BJ (cell line): ENCODE results near the gene SLC16A11. TPM values are rescaled to one million over a fixed set of nuclear protein-coding genes. Genes with fewer than 3 reads are reported as not detected.
"Not testable (repeated sequence)": the region's sequence is repeated elsewhere in the genome, so short reads cannot be mapped to it uniquely, and the experiment has no call there.

ENCODE experiments used
- CTCF ChIA-PET: fragments of 350-600 bp; formaldehyde crosslinking; extraction: SDS; loops from one replicate; lab custom pipeline; 2021; ENCODE audit warnings: antibody characterized with exemption, inconsistent platforms; lab: Yijun Ruan, JAX
- POLR2A ChIA-PET: fragments of 300-600 bp; sonication (Branson Sonifier 250); formaldehyde crosslinking; extraction: SDS; loops from one replicate; lab custom pipeline; 2021; ENCODE audit warnings: antibody characterized with exemption; lab: Charles Lee
- DNase-seq: peaks from one replicate; pipeline ENCODE4 v3.0.0-alpha.2; 2011; ENCODE audit warnings: low read depth
- H3K27me3 ChIP-seq: 2 replicates; pipeline ENCODE4 v1.6.0; 2011; ENCODE audit warnings: low read length; ENCODE audit not compliant: control insufficient read depth, insufficient read depth
- H3K36me3 ChIP-seq: 2 replicates; pipeline ENCODE4 v1.5.1; 2011; ENCODE audit warnings: low read length; ENCODE audit not compliant: control insufficient read depth, insufficient read depth
- H3K4me3 ChIP-seq: 2 replicates; pipeline ENCODE4 v1.5.1; 2011; ENCODE audit warnings: low read depth, mild to moderate bottlenecking, control low read depth, low read length
- polyA plus RNA-seq: library from polyadenylated mRNA; depleted of rRNA; stranded (reverse); fragments of >200 nt; gene quantifications from 2 replicates; pipeline ENCODE4 v1.2.3, GENCODE V29; 2011
- TF ChIP-seq, protein P1 (sequence below): IDR thresholded peaks from 2 replicates; pipeline ENCODE4 v1.5.1; 2011; ENCODE audit warnings: low read depth, mild to moderate bottlenecking, control low read depth, inconsistent platforms, low read length, moderate library complexity; ENCODE audit not compliant: insufficient read depth

SLC16A11 gene
- polyA plus RNA-seq, 1 experiment, result not detected

DNA sequence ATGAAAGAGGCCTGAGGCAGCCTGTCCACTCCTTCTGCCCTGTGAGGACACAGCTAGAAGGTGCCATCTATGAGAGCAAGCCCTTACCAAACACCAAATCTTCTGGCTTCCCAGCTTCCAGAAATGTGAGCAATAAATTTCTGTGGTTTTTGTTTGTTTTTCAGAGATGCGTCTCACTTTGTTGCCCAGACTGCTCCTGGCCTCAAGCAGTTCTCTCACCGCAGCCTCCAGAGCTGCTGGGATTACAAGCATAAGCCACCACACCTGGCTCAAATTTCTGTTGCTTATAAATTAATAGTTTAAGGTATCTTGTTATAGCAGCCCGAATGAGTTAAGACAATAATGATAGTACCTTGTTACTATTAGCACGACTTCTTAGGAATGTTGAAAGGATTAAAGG lies 12.5 kb upstream of the SLC16A11 start:
- H3K27me3 ChIP-seq, result peaks cover 7% of the 10 kb centered on the region; the same call in 1 of the 2 replicates
- CTCF ChIA-PET, result interaction anchor here (1.1 to 2.7 kb wide), 2 partner anchors 121 to 240 kb away, joined by 4 to 10 read pairs; no protein-coding TSS in a partner anchor
- POLR2A ChIA-PET, result no interaction called here
- H3K4me3 ChIP-seq, result no peak overlapping the region
- TF ChIP-seq, protein P1, sequence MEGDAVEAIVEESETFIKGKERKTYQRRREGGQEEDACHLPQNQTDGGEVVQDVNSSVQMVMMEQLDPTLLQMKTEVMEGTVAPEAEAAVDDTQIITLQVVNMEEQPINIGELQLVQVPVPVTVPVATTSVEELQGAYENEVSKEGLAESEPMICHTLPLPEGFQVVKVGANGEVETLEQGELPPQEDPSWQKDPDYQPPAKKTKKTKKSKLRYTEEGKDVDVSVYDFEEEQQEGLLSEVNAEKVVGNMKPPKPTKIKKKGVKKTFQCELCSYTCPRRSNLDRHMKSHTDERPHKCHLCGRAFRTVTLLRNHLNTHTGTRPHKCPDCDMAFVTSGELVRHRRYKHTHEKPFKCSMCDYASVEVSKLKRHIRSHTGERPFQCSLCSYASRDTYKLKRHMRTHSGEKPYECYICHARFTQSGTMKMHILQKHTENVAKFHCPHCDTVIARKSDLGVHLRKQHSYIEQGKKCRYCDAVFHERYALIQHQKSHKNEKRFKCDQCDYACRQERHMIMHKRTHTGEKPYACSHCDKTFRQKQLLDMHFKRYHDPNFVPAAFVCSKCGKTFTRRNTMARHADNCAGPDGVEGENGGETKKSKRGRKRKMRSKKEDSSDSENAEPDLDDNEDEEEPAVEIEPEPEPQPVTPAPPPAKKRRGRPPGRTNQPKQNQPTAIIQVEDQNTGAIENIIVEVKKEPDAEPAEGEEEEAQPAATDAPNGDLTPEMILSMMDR, result no peak
- no peaks in the 10 kb centered on the region for H3K36me3 ChIP-seq
- peak; percentile 4 for DNase-seq

- CTCF ChIA-PET, result interaction anchor here (0.7 to 7.4 kb wide), 10 partner anchors 11 to 246 kb away, joined by 3 to 92 read pairs (median 6); no protein-coding TSS in a partner anchor
- H3K36me3 ChIP-seq, DNase-seq, POLR2A ChIA-PET, H3K4me3 ChIP-seq, H3K27me3 ChIP-seq: not testable (repeated sequence)
Measured at GRCh38 chr17:7050583-7050982, 6.7 kb upstream of the SLC16A11 start.

- TF ChIP-seq, protein P1, result no peak
- ChIA-PET POLR2A (no interaction called here), CTCF (interaction anchor here (0.7 to 7.4 kb wide), 6 partner anchors 9 to 247 kb away, joined by 3 to 92 read pairs (median 6); no protein-coding TSS in a partner anchor)
- peaks cover 9% of the 10 kb centered on the region for H3K27me3 ChIP-seq
- H3K4me3 ChIP-seq, result no peak overlapping the region
- no peaks in the 10 kb centered on the region for H3K36me3 ChIP-seq
- no peak for DNase-seq
Measured at GRCh38 chr17:7048968-7049367, 5.1 kb upstream of the SLC16A11 start.

DNA sequence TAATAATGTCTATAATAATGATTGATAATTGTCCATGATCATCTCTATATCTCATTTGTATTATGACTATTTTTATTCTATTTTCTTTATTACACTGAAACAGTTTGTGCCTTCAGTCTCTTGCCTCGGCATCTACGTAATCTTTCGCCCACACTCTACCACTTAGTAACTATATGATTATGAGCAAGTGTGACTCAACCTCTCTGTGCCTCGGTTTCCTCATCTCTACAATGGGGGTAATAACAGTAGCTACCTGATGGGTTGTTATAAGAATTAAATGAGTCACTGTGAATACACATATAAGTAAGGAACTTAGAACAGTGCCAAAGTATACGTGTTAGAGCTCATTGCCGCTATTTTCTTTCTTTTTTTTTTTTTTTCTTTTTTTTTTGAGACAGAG lies 3.7 kb upstream of the SLC16A11 start:
- H3K4me3 ChIP-seq, result no peak overlapping the region
- peaks cover 15% of the 10 kb centered on the region for H3K27me3 ChIP-seq
- ChIA-PET POLR2A (no interaction called here), CTCF (interaction anchor here (0.7 to 7.4 kb wide), 6 partner anchors 85 to 249 kb away, joined by 3 to 92 read pairs (median 28); no protein-coding TSS in a partner anchor)
- no peaks in the 10 kb centered on the region for H3K36me3 ChIP-seq
- TF ChIP-seq, protein P1, result no peak
- no peak for DNase-seq

DNA sequence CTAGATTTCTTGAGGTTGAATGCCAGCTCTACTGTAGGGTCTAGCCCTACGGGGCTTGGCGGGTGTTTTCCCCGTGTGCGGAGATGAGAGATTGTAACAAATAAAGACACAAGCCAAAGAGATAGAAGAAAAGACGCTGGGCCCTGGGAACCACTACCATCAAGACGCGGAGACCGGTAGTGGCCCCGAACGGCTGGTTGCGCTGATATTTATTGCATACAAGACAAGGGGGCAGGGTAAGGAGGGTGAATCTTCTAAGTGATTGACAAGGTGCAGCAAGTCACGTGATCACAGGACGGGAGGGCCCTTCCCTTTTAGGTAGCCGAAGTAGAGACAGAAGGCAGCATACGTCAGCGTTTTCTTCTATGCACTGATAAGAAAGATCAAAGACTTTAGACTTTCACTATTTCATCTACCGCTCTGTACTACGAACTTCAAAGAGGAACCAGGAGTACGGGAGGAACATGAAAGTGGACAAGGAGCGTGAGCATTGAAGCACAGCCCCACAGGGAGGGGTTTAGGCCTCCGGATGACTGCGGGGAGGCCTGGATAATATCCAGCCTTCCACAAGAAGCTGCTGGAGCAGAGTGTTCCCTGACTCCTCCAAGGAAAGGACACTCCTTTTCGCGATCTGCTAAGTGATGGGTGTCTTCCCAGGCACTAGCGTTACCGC lies 3.0 kb upstream of the SLC16A11 start:
- POLR2A ChIA-PET, DNase-seq, H3K4me3 ChIP-seq, H3K36me3 ChIP-seq: not testable (repeated sequence)
- CTCF ChIA-PET, result interaction anchor here (0.7 to 5.0 kb wide), 24 partner anchors 8 to 663 kb away, joined by 3 to 55 read pairs (median 8); partner anchors contain the start of genes ACADVL, DLG4, TP53 and WRAP53
- H3K27me3 ChIP-seq, result peaks cover 16% of the 10 kb centered on the region

DNA sequence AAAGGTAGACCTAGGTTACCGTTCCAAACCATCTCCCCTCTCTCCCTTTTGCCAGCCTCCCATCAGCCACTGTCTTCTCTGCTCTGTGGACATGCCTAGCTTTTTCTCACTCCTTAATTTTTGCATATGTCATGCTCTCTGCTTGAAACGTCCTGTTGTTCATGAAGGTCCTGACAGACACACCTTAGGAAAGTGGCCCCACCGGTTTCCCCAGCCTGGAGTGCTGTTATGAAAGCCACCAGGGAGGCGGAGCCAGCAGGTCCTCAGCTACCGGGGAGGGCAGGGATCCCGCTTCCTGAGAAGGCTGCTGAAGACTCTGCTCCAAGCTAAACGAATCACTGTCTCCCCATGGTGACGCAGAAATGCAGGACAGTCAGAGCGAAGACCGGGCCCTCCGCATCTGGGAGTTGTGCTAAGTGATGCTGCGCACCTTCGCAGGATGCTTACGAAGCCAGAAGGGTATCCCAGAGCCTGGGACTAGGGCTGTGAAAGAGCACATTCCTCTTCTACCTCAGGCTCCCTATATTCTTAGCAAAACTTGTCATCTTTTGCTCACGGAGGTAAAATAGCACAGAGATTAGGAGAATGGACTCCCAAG lies 2.3 kb upstream of the SLC16A11 start:
- ChIA-PET CTCF (interaction anchor here (0.6 to 5.0 kb wide), 38 partner anchors 8 to 663 kb away, joined by 3 to 55 read pairs (median 5); partner anchors contain the start of genes ACADVL, CLEC10A, DLG4 and RNASEK), POLR2A (no interaction called here)
- TF ChIP-seq, protein P1, result no peak
- Histone ChIP-seq H3K27me3 (peaks cover 16% of the 10 kb centered on the region), H3K4me3 (no peak overlapping the region), H3K36me3 (no peaks in the 10 kb centered on the region)
- DNase-seq, result no peak
